Measurements from ENCODE around the gene ANKRD40.

ANKRD40 gene

GRCh38 chr17:50645748-50646682, 61.7 kb downstream of the ANKRD40 start:
- DNase-seq: no peak

Data from activated T-cell treated with anti-CD3 and anti-CD28 coated beads, Interleukin-2, amount 50 U/mL, for 1 hour (primary cell).